Measurements from ENCODE around the gene SYNE2.

Gene SYNE2

DNA sequence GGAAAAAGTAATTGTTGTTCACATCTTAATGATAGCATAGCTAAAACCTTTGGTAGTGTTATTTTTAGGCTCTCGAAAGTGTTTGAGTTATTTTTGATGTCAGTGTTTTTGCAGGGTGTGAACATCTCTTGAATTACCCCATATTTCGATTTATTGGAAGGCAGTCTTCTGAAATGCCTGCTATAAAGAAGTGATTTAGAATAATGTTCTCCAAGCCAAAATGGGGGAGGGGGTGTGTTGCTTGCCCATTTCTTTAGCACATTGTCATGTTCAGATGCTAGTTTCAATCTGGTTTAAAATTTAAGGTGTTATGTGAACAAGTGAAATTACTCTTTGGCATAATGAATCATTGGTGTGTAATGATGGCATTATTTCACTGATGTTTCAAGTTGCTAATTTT is 110.6 kb downstream of the SYNE2 start:
- DNase-seq (ENCODE audit: low read depth), result no peak

DNA sequence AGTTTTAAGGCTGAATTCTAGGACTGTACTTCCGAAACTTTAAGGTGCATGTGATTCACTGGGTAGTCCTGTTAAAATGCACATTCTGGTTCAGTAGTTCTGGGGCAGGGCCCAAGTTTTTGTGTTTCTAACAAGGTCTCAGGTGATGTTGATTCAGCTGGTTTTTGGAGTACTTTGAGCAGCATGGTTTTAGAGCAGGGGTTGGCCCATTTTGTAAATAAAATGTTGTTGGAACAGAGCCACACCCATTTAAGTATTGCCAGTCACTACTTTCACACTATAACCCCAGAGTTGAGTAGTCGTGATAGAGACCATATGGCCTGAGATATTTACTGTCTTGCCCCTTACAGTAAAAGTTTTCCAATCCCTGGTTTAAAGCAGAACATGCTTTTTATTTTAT is 111.3 kb downstream of the SYNE2 start:
- DNase-seq (ENCODE audit: low read depth), result no peak

DNA sequence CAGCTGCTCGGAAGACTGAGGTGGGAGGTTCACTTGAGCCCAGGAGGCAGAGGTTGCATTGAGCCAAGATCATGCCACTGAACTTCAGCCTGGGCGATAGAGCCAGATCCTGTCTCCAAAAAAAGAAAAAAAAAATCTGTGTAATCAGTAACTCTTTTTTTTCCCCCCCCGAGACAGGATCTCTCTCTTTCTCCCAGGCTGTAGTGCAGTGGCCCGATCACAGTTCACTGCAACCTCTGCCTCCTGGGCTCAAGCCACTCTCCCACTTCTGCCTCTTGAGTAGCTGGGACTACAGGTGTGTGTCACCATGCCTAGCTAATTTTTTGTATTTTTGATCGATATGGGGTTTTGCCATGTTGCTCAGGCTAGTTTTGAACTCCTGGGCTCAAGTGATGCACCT is 113.6 kb downstream of the SYNE2 start:
- no peak for DNase-seq (ENCODE audit: low read depth)

DNA sequence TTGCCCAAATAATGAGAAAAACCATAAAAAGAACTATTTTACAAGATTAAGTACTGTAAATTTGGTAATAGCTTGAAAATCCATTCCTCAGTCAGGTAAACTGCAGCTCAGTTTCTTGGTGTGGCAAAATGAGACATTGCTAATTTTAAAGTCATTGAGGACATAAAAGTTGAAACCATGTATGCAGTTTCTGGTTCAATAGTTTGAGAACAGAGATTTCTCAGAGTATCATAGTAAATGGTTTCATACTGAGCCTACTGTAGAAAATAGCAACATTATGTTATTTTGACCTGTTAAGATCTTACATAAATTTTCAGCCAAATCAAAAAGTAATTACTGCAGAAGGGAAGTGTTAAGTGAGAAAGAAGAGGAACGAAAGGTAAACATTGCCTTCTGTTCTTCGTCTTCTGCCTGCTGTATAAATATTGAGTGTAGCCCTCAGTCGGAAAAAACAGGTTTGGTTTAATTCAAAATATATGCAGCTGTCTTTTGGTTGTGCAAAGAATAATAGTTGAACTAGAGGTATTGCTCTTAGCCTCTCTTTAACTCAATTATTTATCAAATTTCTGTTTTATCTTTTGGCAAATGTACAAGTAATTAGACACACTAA is 119.6 kb downstream of the SYNE2 start:
- DNase-seq (ENCODE audit: low read depth), result no peak

DNA sequence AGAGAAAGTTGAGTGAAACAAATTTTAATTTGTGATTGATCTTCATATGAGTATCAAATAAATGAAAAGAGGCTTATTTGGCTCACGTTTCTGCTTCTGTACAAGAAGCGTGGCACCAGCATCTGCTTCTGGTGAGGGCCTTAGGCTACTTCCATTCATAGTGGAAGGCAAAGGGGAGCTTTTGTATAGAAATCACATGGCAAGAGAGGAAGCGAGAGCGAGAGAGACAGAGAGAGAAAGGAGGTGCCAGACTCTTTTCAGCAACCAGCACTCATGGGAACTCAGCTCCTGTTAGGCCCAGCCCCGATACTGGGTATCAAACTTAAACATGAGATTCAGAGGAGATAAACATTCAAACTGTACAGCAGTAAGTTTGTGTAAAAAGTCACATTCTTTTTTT is 121.4 kb downstream of the SYNE2 start:
- no peak for DNase-seq (ENCODE audit: low read depth)

DNA sequence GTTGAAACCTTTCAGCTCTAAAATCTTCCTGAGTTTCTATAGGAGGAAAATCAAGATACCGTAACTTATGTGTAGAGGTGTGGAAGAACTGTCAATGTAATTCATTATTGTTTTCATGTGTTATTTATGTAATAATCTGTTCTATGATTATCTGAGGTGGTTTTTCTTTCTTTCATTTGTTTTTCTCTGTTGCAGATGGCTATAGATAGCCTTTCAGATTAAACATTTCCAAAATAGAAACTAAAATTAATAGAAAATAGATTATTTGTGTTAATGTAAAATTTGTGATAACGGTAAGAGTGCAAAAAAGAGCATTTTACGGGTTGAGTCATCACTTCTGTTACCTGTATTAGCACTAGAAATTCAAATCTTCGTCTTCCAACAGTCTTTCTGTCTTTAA is 128.8 kb downstream of the SYNE2 start:
- DNase-seq (ENCODE audit: low read depth), result no peak

DNA sequence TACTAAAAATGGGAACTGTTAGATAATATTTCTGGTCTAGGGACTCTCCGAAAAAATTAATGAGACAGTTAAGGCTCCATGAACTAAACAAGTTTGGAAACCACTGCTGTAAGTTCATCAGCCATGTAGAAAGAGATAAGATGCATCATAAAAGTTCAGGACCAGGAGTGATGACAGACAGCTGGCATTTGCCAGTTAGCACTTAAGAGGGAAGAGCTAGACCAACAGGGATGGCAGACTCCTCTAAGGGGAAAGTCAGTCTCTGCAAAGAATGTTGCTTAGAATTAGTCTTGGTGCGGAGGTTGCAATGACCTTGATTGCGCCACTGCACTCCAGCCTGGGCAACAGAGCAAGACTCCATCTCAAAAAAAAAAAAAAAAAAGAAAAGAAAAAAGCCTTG is 129.4 kb downstream of the SYNE2 start:
- DNase-seq (ENCODE audit: low read depth), result no peak

DNA sequence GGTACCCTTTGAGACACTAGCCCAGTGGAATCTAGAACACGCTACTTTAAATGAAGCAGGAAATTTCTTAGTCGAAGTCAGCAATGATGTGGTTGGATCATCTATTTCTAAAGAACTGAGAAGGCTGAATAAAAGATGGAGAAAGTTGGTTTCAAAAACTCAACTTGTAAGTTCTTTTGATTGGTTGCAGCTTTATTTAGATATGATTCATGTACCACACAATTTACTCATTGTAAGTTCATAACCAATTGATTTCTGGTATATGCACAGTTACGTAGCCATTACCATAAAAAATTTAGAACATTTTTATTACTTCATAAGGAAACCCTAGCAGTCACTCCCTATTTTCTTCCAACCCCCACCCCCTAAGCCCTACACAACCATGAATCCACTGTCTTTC is 129.8 kb downstream of the SYNE2 start:
- DNase-seq (ENCODE audit: low read depth), result no peak

DNA sequence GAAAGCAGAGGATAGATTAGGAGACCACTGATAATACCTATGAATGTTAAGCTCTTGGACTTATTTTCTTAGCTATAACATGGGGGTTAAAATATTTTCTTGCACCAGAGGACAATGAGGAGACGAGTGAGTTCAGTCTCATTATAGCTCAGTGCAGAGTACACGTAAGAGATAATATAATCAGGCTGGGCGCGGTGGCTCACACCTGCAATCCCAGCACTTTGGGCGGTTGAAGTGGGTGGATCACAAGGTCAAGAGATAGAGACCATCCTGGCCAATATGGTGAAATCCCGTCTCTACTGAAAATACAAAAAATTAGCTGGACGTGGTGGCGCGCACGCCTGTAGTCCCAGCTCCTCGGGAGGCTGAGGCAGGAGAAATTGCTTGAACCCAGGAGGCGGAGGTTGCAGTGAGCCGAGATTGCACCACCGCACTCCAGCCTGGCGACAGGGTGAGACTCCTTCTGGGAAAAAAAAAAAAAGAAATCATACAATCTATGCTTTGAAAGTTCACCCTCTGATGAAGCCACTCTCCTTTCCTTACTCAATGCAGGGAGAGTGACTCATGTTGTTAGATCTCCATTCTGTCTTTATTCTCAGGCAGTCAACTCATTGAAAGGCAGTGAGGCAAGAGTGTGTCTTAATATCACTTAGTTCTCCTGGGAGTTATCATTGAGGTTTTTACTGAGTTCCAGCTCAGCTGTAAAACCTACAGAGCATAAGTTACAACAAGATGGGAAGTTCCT is 134.2 kb downstream of the SYNE2 start:
- no peak for DNase-seq (ENCODE audit: low read depth)

DNA sequence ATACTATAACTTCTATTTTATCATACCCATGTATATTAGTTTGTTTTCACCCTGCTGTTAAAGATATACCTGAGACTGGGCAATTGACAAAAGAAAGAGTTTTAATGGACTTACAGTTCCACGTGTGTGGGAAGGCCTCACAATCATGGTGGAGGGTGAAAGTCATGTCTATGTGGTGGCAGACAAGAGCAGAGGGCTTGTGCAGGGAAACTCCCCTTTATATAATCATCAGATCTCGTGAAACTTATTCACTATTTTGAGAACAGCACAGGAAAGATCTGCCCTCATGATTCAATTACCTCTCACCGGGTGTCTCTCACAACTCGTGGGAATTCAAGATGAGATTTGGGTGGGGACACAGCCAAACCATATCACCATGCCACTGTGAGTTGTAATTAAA is 135.8 kb downstream of the SYNE2 start:
- DNase-seq (ENCODE audit: low read depth), result no peak

DNA sequence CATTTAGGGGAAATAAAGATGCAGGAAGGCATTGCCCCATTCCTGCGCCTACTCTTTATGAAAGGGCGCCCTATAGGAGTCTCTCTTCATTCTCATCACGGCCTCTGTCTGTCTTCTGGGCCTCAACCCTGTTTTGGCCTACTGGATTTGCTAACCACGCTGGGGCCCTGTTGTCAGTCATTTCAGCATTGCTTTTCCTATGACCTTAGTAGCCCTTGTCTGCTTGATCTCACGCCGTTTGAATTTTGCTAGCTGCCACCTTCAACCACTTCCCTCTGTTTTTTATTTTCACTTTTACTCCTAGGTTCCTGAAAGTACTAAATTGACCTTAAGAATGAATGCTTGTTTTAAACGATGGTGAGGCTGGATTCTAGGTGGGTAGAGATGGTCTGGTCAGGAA is 139.0 kb downstream of the SYNE2 start:
- DNase-seq (ENCODE audit: low read depth), result no peak

DNA sequence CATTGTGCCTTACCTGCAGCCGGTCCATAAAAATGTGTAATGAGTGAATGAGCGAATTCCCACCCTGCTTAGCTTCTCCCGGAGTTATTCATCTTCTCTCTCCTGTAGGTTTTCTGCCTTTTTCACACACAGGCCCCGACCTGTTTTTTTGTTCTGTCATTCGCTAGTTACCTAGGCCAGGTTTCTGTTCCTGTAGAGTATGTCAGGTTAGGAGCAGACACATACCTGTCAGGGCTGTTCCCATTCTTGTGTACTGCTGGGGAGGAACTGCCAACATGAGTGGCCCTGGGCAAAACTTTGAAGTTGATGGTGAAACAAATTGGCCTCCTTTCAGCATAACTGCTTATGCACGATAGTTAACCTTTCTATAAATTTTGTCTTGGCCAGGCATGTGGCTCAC is 140.1 kb downstream of the SYNE2 start:
- no peak for DNase-seq (ENCODE audit: low read depth)

DNA sequence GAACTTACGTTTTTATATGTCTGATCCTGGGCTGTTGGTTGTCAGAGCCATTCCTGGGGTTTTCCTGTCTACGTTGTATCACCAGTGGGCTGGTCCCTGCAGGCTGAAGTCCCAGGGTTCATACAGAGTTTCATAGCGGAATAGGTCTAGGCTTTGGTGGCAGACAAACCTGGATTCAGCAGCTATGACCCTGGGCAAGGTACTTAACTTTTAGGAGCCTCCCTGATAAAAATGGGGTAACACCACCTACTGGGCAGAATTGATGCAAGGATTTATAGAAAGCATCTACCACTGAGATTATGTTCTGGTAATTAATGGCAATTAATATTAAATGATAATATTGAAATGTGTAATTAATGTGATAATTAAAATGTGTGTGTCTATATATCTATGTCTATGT is 141.2 kb downstream of the SYNE2 start:
- DNase-seq (ENCODE audit: low read depth), result no peak

DNA sequence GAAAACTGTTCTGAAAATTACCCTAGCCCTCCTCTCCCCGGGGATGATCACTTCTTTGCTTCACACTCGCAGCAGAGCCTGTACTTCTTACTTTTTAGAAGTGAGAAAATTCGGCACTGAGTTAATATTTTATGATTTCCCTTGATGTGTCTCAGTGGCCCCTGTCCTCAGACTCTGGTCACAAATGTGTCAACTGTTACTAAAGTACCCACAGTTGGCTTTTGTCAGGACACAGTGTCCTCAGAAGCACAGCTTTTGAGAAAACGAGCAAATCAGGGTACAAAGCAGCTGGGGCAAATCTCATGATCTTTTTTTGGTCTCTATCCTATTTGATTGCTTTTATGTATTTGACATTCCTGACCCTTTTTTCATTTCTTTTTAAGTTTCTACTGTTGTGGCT is 142.5 kb downstream of the SYNE2 start:
- no peak for DNase-seq (ENCODE audit: low read depth)

DNA sequence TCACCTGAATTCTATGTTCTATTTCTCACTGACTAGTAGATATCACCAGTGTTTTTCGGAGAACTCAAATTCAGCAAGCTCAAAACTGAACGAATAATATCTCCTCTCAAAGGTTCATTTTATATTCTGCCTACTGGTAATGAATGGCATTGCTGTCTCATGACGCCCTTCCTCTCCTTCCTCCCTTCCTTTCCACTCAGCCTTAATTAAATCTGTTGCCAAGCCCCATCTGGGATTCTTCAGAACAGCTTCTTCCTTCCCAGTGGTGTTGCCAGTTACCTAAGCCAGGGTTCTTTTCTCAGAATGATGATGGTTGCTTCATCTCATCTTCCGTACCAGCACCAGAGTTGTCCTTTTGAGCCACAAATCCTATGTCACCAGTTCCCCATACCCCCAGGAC is 143.2 kb downstream of the SYNE2 start:
- DNase-seq (ENCODE audit: low read depth), result no peak

DNA sequence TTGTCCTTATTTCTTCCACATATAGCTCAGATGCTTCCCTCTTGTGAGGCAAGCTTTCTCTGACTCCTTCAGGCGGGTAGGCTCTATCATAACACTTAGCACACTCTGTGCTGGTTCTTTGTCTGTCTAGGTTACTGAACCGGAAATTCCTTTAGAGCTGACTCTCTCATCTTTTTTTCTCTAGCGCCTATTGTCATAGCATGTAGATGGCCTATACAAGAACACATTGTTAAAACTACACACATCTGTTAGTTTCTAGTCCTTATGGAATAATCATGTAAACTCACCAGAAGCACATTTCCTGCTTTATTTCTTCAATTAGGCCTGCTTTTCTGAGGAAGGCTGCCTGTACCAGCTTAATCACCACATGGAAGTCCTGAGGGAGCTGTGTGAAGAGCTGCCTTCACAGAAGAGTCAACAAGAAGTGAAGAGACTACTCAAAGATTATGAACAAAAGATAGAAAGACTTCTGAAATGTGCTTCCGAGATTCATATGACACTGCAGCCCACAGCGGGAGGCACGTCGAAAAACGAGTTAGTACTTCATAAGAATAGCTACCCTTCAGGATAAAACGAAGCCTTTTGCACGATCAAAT is 143.9 kb downstream of the SYNE2 start:
- no peak for DNase-seq (ENCODE audit: low read depth)

DNA sequence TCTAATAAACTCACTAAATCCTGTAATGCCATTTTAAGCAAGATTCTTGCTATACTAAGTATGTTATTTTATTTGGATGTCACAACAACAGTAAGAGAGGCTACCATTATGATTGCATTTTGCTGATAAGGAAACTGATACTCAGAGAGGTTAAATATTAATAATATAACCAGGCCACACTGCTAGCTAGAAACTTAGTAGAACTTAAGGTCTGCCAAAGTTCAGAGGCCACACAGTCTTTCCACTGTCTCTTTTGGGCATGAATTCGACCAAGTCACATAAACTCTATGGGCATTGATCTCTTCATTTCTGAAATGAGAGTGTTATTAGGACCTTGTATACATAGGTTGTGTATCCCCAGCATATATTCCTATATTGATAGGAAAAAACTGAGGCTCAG is 147.9 kb downstream of the SYNE2 start:
- no peak for DNase-seq (ENCODE audit: low read depth)

DNA sequence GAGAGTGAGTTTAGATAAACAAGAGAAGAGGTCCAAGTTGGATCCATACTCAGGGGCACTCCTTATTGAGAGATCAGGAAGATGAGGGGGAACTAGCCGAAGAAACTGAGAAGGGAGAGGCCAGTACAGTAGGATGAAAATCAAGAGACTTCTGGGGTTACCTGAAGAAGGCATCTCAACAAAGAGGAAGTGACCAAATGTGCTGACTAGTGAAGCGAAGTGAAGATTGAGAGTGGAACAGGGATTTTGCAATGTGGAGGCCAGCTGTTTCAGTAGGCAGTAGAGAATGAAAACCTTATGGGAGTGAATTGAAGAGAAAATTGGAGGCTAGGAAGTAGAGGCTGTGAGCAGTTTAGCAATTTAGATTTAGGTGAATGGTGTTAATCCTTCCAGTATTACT is 153.0 kb downstream of the SYNE2 start:
- DNase-seq (ENCODE audit: low read depth), result no peak

DNA sequence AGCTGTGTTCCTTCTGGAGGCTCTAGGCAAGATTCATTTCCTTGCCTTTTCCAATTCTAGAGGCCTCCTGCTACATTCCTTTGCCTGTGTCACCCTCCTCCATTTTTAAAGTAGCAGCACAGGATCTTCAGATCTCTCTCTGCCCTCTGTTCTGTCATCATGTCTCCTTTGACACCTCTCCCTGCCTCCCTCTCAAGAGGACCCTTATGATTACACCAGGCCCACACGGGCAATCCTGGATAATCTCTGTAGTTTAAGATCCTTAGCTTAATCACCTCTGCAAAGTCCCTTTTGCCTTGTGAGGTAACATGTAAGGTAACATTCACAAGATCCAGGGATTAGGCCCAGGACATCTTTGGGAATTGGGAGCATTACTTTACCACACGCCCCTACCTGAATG is 155.2 kb downstream of the SYNE2 start:
- no peak for DNase-seq (ENCODE audit: low read depth)

DNA sequence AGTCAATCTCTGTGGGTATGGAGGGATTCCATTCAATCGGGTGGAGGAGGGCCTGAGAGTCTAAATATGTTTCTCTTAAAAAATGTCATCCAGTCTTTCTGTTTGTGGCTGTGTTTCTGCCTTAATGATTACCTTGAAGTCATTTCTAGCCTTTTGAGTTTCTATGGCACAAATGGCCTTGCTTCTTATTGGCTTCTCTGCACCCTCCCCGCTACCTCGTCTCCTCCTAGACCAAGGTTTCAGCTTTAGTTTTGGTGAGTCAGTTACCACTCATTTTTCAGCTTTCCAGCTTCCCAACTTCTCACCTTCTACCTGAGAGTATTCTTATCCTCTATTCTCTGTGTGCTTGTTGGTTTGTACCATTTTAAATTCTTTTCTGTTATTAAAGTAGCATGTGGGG is 159.2 kb downstream of the SYNE2 start:
- no peak for DNase-seq (ENCODE audit: low read depth)

DNA sequence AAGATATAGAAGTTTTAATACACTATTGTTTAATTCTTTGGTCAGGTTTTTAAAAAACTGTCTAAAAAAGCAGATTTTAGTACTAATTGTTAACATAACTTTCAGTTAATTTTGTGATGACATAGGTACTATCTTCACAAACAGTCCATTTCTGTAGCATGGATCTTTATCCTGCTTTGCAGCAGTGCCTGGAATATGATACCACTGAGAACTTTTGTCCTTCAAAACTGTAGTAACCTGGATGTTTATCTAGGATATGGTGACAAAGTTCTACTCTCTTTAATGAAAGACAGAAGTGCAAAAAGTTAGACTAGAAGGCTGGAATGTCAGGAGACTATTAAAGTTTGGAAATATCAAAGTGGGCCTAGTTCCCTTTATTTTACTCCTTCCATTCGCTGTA is 159.9 kb downstream of the SYNE2 start:
- DNase-seq (ENCODE audit: low read depth), result no peak

DNA sequence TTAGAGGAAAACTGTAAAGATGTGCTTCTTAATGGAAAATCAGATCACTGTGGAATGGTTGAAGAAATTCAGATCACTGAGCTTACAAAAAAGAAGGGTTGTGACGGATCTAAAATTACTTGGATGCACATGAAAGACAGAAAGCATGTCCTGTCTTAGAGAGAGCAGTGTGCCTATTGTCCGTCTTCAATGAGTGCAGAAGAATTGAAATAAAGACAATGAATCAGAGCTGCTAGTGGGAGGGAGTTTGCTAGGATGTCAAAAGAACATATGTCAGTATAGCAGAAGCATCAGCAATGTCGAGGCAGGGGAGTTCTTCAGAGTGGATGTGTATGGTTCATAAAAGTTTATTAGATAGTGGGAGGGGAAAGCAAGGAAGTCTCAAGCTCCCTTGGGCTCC is 172.7 kb downstream of the SYNE2 start:
- no peak for DNase-seq (ENCODE audit: low read depth)

DNA sequence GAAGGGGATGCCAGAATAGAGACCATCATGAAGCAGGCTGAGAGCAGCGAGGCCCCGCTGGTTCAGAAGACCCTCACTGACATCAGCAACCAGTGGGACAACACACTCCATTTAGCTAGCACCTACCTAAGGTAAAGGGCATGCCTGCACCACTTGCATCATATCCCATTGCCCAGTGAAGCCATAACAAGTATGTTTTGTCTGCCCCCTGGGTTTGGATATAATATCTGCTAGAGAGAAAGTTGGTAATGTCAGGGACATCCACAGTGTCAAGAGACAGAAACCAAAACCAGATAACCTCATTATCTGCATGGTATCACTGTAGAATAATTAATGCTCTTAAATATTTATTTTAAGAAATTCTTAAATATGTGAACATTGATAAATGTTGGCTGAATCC is 173.8 kb downstream of the SYNE2 start:
- no peak for DNase-seq (ENCODE audit: low read depth)

DNA sequence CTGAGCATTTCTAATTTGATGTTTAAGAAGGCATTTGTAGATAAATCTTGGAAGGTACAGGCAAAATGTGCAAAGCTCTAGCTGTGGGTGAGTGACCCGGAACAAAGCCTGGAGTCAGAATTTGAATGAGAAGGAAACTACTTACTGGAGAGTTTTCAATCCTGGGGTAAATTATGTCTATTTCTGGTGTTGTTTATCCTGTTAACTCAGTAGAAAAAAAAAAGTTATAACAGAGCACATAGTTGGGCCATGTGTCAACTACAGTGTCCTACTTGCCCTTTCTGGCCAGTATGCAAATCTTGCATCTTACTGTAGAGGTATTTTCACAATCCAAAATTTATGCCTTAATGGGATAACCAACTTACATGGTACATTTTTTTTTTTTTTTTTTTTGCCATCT is 182.3 kb downstream of the SYNE2 start:
- no peak for DNase-seq (ENCODE audit: low read depth)
